Activated B cell treated with CpG ODN at 0.5 μM for 24 hours (primary cell): ENCODE results near the gene ANKRD22. TPM values are rescaled to one million over a fixed set of nuclear protein-coding genes. Genes with fewer than 3 reads are reported as not detected.

Source experiments
- ATAC-seq: fragments of 200-7000 bp; cut with Tn5 transposase; one replicate; pipeline ENCODE4 v1.10.0; 2021; ENCODE audit warnings: low read depth, mild to moderate bottlenecking, moderate library complexity
- CTCF ChIA-PET: fragments of 350-600 bp; sonication (Branson Sonifier 250); formaldehyde crosslinking; loops from one replicate; lab custom pipeline; 2021; ENCODE audit warnings: antibody characterized with exemption; lab: Charles Lee
- POLR2A ChIA-PET: fragments of 350-600 bp; sonication (Branson Sonifier 250); formaldehyde crosslinking; loops from one replicate; lab custom pipeline; 2021; ENCODE audit warnings: antibody characterized with exemption; lab: Charles Lee
- DNase-seq: peaks from one replicate; pipeline ENCODE4 v3.0.0; 2022
- H3K27ac Mint-ChIP-seq: one replicate; pipeline ENCODE4 v1.8.0; 2020; ENCODE audit warnings: mixed read lengths
- H3K27me3 Mint-ChIP-seq: one replicate; pipeline ENCODE4 v1.8.0; 2021; ENCODE audit warnings: mixed read lengths
- H3K36me3 Mint-ChIP-seq: one replicate; pipeline ENCODE4 v1.8.0; 2021; ENCODE audit warnings: low read depth, mixed read lengths
- H3K4me1 Mint-ChIP-seq: one replicate; pipeline ENCODE4 v1.8.0; 2021; ENCODE audit warnings: mixed read lengths
- H3K4me3 Mint-ChIP-seq: one replicate; pipeline ENCODE4 v1.8.0; 2020; ENCODE audit warnings: mild to moderate bottlenecking, mixed read lengths
- H3K9me3 Mint-ChIP-seq: one replicate; pipeline ENCODE4 v1.8.0; 2020; ENCODE audit warnings: mixed read lengths
- intact Hi-C: fragments of 100-400 bp; cut with micrococcal nuclease; formaldehyde crosslinking; loops from one replicate; pipeline ENCODE4 v1.15.1; 2024
- total RNA-seq: library from RNA; stranded (reverse); gene quantifications from 2 replicates; pipeline ENCODE4 v1.2.3, GENCODE V29; 2022
- TF ChIP-seq, protein P1 (sequence below): fragments of 200-600 bp; IDR thresholded peaks from one replicate; pipeline ENCODE4 v1.8.0; 2022; ENCODE audit warnings: antibody characterized with exemption, mild to moderate bottlenecking

ANKRD22 gene
- total RNA-seq, 1 donor from 2014 or later, result not detected

DNA sequence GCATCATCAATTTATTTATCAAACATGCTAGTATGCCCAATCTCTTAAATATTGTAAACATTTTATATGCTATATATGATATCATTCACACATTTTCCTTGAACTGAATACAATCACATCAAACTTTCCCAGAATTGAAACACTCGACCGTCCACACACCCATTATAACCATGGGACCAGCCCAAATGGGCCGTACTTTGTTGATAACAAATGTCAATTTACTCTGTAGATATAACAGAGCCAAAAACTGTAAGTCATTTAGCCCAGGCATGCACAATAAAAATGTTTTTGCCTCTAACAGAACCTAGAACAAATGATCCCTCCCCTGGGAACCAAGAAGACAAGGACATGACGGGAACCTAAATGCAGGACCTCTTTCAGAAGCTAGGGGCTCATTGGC lies 683 bp upstream of the ANKRD22 start:
- ATAC-seq (no peak), DNase-seq (no peak)
- intact Hi-C loops, result no loop called here
- no peaks in the 10 kb centered on the region for H3K9me3 Mint-ChIP-seq
- TF ChIP-seq, protein P1, sequence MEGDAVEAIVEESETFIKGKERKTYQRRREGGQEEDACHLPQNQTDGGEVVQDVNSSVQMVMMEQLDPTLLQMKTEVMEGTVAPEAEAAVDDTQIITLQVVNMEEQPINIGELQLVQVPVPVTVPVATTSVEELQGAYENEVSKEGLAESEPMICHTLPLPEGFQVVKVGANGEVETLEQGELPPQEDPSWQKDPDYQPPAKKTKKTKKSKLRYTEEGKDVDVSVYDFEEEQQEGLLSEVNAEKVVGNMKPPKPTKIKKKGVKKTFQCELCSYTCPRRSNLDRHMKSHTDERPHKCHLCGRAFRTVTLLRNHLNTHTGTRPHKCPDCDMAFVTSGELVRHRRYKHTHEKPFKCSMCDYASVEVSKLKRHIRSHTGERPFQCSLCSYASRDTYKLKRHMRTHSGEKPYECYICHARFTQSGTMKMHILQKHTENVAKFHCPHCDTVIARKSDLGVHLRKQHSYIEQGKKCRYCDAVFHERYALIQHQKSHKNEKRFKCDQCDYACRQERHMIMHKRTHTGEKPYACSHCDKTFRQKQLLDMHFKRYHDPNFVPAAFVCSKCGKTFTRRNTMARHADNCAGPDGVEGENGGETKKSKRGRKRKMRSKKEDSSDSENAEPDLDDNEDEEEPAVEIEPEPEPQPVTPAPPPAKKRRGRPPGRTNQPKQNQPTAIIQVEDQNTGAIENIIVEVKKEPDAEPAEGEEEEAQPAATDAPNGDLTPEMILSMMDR, result no peak
- CTCF ChIA-PET, result interaction anchor here (1.0 to 1.6 kb wide), 2 partner anchors 17 to 80 kb away, joined by 3 to 7 read pairs; no protein-coding TSS in a partner anchor
- H3K27me3 Mint-ChIP-seq, result no peaks in the 10 kb centered on the region
- no peak overlapping the region for H3K4me3 Mint-ChIP-seq
- POLR2A ChIA-PET, result interaction anchor here (1.7 kb wide), 1 partner anchor 49 kb away, joined by 4 read pairs; no protein-coding TSS in a partner anchor
- H3K4me1 Mint-ChIP-seq, result peaks cover 4% of the 10 kb centered on the region
- H3K27ac Mint-ChIP-seq, result no peak overlapping the region
- no peaks in the 10 kb centered on the region for H3K36me3 Mint-ChIP-seq

DNA sequence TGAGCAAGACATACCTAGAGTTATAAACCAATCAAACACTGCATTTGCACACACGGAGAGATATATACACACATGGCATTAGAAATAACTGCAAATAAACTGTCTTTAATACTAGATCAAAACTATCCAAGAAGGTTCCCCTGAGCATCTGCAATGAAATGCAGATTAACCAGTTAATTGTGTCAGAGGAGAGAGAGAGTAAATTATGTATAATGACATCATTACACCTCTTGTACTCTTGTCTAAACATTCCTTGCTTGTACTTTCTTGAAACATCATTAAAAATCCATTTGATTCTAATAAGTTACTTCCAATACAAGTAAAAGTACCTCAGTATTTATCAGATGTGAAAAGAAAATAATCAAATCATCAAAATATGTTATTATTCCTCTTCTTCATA lies 932 bp downstream of the ANKRD22 start:
- TF ChIP-seq, protein P1, result no peak
- no peaks in the 10 kb centered on the region for H3K9me3 Mint-ChIP-seq
- H3K4me1 Mint-ChIP-seq, result peaks cover 4% of the 10 kb centered on the region
- DNase-seq, result no peak
- ChIA-PET POLR2A (no interaction called here), CTCF (interaction anchor here (0.9 to 1.3 kb wide), 2 partner anchors 14 to 15 kb away, joined by 3 read pairs; no protein-coding TSS in a partner anchor)
- no peaks in the 10 kb centered on the region for H3K36me3 Mint-ChIP-seq
- H3K27ac Mint-ChIP-seq, result no peak overlapping the region
- no peak for ATAC-seq
- H3K27me3 Mint-ChIP-seq, result no peaks in the 10 kb centered on the region
- intact Hi-C loops, result no loop called here
- H3K4me3 Mint-ChIP-seq, result no peak overlapping the region

DNA sequence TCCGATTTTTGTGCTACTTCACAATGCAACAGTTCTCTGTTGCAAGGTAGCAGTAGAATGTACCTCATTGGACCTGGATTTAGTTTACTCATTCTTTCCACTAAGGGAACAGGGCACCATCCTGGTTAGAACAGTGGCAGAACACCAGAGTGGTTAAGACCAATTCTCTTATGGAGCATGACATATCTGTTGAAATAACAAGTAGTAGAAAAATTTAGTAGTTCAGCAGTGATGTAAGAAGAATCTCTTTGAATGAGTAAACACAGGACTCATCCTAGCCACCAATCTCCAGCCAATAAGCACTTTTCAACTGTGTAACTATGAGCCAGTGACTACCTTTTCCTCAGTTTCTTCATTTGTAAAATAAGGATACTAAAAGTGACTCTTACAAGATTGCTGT lies 2.4 kb downstream of the ANKRD22 start:
- Mint-ChIP-seq H3K9me3 (no peaks in the 10 kb centered on the region), H3K36me3 (no peaks in the 10 kb centered on the region), H3K27ac (no peak overlapping the region), H3K4me1 (peaks cover 4% of the 10 kb centered on the region), H3K27me3 (no peaks in the 10 kb centered on the region), H3K4me3 (no peak overlapping the region)
- ChIA-PET CTCF (interaction anchor here (1.3 kb wide), 2 partner anchors 13 to 86 kb away, joined by 3 to 5 read pairs; no protein-coding TSS in a partner anchor), POLR2A (no interaction called here)
- intact Hi-C loops, result no loop called here
- DNase-seq (no peak), ATAC-seq (no peak)
- TF ChIP-seq, protein P1, result no peak

DNA sequence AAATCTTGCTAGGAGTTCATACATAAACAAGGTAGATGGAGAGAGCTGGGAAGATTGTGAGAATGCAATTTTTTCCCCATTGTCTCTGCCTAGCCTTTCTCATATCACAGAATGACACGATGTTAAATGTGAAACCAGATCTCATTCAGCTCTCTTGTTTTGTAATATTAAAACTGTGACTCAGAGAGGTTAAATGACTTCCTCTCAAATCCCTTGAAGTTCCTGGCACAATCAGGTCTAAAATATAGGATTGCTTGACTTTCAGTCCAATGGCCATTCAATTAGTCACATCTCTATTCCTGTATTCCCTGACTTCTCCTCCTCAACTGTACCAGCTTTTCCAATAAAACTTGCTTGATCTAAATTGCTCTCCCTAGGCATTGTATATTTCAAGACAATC lies 3.1 kb downstream of the ANKRD22 start:
- CTCF ChIA-PET, result interaction anchor here (0.6 to 1.3 kb wide), 4 partner anchors 13 to 370 kb away, joined by 3 to 5 read pairs (median 3); no protein-coding TSS in a partner anchor
- Mint-ChIP-seq H3K27me3 (no peaks in the 10 kb centered on the region), H3K27ac (no peak overlapping the region), H3K4me1 (peaks cover 3% of the 10 kb centered on the region), H3K9me3 (no peaks in the 10 kb centered on the region), H3K36me3 (no peaks in the 10 kb centered on the region), H3K4me3 (no peak overlapping the region)
- DNase-seq, result no peak
- no peak for ATAC-seq
- POLR2A ChIA-PET, result no interaction called here
- TF ChIP-seq, protein P1, result no peak
- intact Hi-C loops, result no loop called here

DNA sequence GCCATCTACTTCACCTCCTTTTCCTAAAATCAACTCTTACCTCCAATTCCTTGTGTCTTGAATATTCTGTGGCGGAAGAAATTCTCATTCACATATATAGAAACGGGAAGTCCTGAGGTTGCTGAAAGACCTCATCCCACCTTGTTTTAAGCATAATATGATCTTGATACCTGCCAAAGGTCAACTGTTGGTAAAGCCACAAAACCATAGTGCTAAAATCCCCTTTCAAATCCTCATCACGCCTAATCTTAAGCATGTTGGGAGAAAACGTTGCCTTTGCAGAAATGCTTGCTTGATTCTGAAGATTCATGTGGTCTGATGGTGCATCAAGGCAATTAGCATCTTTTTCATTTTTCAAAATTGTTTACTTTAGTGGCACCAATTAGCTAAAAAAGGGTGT lies 8.5 kb downstream of the ANKRD22 start:
- ChIA-PET POLR2A (interaction anchor here (1.5 kb wide), 1 partner anchor 89 kb away, joined by 4 read pairs; no protein-coding TSS in a partner anchor), CTCF (interaction anchor here (2.5 kb wide), 1 partner anchor 90 kb away, joined by 20 read pairs; no protein-coding TSS in a partner anchor)
- no peak for DNase-seq
- Mint-ChIP-seq H3K36me3 (no peaks in the 10 kb centered on the region), H3K9me3 (no peaks in the 10 kb centered on the region), H3K4me1 (no peaks in the 10 kb centered on the region), H3K4me3 (no peak overlapping the region), H3K27me3 (no peaks in the 10 kb centered on the region), H3K27ac (no peak overlapping the region)
- TF ChIP-seq, protein P1, result no peak
- no peak for ATAC-seq
- intact Hi-C loops, result no loop called here
